ENCODE results near the gene BLACAT1. TPM values are rescaled to one million over a fixed set of nuclear protein-coding genes. Genes with fewer than 3 reads are reported as not detected.
A peak's percentile ranks its signal among the peaks of the same experiment; 100 is the strongest.
"Not testable (repeated sequence)": the region's sequence is repeated elsewhere in the genome, so short reads cannot be mapped to it uniquely, and the experiment has no call there.

Gene BLACAT1
- total and polyA plus RNA-seq, 2 of the 13 experiments (the other 11 are each of a cell fraction or from before 2014, with no cell fraction given) = 1.2 to 2.8 TPM

- CTCF ChIA-PET (ENCODE audit: low intra/inter-chr PET ratio, low total read pairs) = no interaction called here
- BruUV-seq (replicated peaks) = no TSS peak
- FAIRE-seq = no peak
- in situ Hi-C loops (cut with HindIII; ENCODE audit: extremely low pct_ligation_motif_present, low pct_unique_long_range_greater_than_20kb) = no loop called here
- POLR2A ChIA-PET = no interaction called here
- intact Hi-C loops (cut with micrococcal nuclease; ENCODE audit: unreplicated experiment) = no loop called here
- Histone ChIP-seq H3K4me1 (ENCODE audit: insufficient read depth, low read length) (peaks cover 6% of the 10 kb centered on the region), H2AFZ (ENCODE audit: low read length) (no peak overlapping the region), H3K27ac (ENCODE audit: extremely low read length, insufficient read depth, low read length) (no peak overlapping the region), H4K20me1 (ENCODE audit: insufficient read depth, low read length) (no peaks in the 10 kb centered on the region), H3K9me3 (ENCODE audit: low read length) (no peaks in the 10 kb centered on the region), H3K4me3 (replicated peaks in 1 of 3; ENCODE audit: insufficient read depth in 1 of 3, low read depth in 2 of 3, low read length in 3 of 3) (no peak overlapping the region), H3K36me3 (replicated peaks in 1 of 2; ENCODE audit: control insufficient read depth in 1 of 2, insufficient read depth in 2 of 2, low read length in 2 of 2) (no peaks in the 10 kb centered on the region), H3K79me2 (ENCODE audit: insufficient read depth, low read length) (no peaks in the 10 kb centered on the region), H3K27me3 (ENCODE audit: control insufficient read depth in 1 of 2, insufficient read depth in 2 of 2, low read length in 2 of 2) (peaks cover 0 to 5% of the 10 kb centered on the region in 2 experiments; a peak in 1 of 5 replicates), H3K9ac (ENCODE audit: insufficient read depth, low read depth, low read length) (no peak overlapping the region), H3K4me2 (ENCODE audit: low read depth, low read length) (no peak overlapping the region)
- no peak for DNase-seq (ENCODE audit: low spot score)
- TF ChIP-seq ZSCAN31 (CRISPR knock-in tag; IDR thresholded peaks at IDR 0.05; ENCODE audit: low read depth) (no peak), ZNF251 (CRISPR knock-in tag; IDR thresholded peaks at IDR 0.05) (no peak), MTF1 (CRISPR knock-in tag; IDR thresholded peaks at IDR 0.05) (no peak)
- TF ChIP-seq, protein P1, sequence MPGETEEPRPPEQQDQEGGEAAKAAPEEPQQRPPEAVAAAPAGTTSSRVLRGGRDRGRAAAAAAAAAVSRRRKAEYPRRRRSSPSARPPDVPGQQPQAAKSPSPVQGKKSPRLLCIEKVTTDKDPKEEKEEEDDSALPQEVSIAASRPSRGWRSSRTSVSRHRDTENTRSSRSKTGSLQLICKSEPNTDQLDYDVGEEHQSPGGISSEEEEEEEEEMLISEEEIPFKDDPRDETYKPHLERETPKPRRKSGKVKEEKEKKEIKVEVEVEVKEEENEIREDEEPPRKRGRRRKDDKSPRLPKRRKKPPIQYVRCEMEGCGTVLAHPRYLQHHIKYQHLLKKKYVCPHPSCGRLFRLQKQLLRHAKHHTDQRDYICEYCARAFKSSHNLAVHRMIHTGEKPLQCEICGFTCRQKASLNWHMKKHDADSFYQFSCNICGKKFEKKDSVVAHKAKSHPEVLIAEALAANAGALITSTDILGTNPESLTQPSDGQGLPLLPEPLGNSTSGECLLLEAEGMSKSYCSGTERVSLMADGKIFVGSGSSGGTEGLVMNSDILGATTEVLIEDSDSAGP (CRISPR knock-in tag; IDR thresholded peaks at IDR 0.05; ENCODE audit: borderline replicate concordance) = no peak
- WGBS (ENCODE audit: low lambda C conversion rate) = 13% methylated on average over 5 of the region's 5 CpGs
- no peak for ATAC-seq
Measured at GRCh38 chr1:205407970-205408369, 47.9 kb downstream of the BLACAT1 start.

- H3K27ac ChIP-seq (ENCODE audit: extremely low read length, insufficient read depth, low read length); H3K79me2 ChIP-seq (ENCODE audit: insufficient read depth, low read length); DNase-seq (ENCODE audit: low spot score); H3K36me3 ChIP-seq (replicated peaks in 1 of 2; ENCODE audit: control insufficient read depth in 1 of 2, insufficient read depth in 2 of 2, low read length in 2 of 2); H4K20me1 ChIP-seq (ENCODE audit: insufficient read depth, low read length); H2AFZ ChIP-seq (ENCODE audit: low read length); BruUV-seq (replicated peaks); H3K9me3 ChIP-seq (ENCODE audit: low read length); H3K4me1 ChIP-seq (ENCODE audit: insufficient read depth, low read length); intact Hi-C loops (cut with micrococcal nuclease; ENCODE audit: unreplicated experiment); in situ Hi-C loops (cut with HindIII; ENCODE audit: extremely low pct_ligation_motif_present, low pct_unique_long_range_greater_than_20kb); FAIRE-seq; H3K27me3 ChIP-seq (ENCODE audit: control insufficient read depth in 1 of 2, insufficient read depth in 2 of 2, low read length in 2 of 2); H3K4me3 ChIP-seq (replicated peaks in 1 of 3; ENCODE audit: insufficient read depth in 1 of 3, low read depth in 2 of 3, low read length in 3 of 3); ATAC-seq; CTCF ChIA-PET (ENCODE audit: low intra/inter-chr PET ratio, low total read pairs); H3K9ac ChIP-seq (ENCODE audit: insufficient read depth, low read depth, low read length); TF ChIP-seq FOXA1 (IDR thresholded peaks at IDR 0.05): not testable (repeated sequence)
- no CpG with 5 or more reads among the region's 12 CpGs for WGBS (ENCODE audit: low lambda C conversion rate)
- POLR2A ChIA-PET = interaction anchor here (1.4 kb wide), 1 partner anchor 43 kb away, joined by 4 read pairs; no protein-coding TSS in a partner anchor
- peak overlapping the region; percentile 36; the same call in 1 of the 2 replicates for H3K4me2 ChIP-seq (ENCODE audit: low read depth, low read length)
- peak; percentile 77 for TF ChIP-seq ZNF281 (CRISPR knock-in tag; IDR thresholded peaks at IDR 0.05; ENCODE audit: borderline replicate concordance)
- TF ChIP-seq, protein P2, sequence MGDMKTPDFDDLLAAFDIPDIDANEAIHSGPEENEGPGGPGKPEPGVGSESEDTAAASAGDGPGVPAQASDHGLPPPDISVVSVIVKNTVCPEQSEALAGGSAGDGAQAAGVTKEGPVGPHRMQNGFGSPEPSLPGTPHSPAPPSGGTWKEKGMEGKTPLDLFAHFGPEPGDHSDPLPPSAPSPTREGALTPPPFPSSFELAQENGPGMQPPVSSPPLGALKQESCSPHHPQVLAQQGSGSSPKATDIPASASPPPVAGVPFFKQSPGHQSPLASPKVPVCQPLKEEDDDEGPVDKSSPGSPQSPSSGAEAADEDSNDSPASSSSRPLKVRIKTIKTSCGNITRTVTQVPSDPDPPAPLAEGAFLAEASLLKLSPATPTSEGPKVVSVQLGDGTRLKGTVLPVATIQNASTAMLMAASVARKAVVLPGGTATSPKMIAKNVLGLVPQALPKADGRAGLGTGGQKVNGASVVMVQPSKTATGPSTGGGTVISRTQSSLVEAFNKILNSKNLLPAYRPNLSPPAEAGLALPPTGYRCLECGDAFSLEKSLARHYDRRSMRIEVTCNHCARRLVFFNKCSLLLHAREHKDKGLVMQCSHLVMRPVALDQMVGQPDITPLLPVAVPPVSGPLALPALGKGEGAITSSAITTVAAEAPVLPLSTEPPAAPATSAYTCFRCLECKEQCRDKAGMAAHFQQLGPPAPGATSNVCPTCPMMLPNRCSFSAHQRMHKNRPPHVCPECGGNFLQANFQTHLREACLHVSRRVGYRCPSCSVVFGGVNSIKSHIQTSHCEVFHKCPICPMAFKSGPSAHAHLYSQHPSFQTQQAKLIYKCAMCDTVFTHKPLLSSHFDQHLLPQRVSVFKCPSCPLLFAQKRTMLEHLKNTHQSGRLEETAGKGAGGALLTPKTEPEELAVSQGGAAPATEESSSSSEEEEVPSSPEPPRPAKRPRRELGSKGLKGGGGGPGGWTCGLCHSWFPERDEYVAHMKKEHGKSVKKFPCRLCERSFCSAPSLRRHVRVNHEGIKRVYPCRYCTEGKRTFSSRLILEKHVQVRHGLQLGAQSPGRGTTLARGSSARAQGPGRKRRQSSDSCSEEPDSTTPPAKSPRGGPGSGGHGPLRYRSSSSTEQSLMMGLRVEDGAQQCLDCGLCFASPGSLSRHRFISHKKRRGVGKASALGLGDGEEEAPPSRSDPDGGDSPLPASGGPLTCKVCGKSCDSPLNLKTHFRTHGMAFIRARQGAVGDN (CRISPR knock-in tag; IDR thresholded peaks at IDR 0.05) = 0 out of 2 replicates have a peak, but pooled peaks have one; percentile 14
- peak; percentile 50; the same call in 1 of the 2 replicates for TF ChIP-seq FOXA1 (CRISPR knock-in tag; IDR thresholded peaks at IDR 0.05)
- TF ChIP-seq FOXA3 (CRISPR knock-in tag; IDR thresholded peaks at IDR 0.05) = 0 out of 2 replicates have a peak, but pooled peaks have one; percentile 31
Measured at GRCh38 chr1:205406252-205406651, 49.6 kb downstream of the BLACAT1 start.

All from HepG2 (cell line).